Nephron (organoid): Measurements from ENCODE around the gene OSBPL6.

ENCODE experiments used
- H3K27ac Mint-ChIP-seq, 3 experiments: 2 replicates each; pipeline ENCODE4 v1.8.0; 2020; ENCODE audit warnings: mixed read lengths in 3 of 3, mild to moderate bottlenecking in 2 of 3, moderate library complexity in 1 of 3
- H3K27me3 Mint-ChIP-seq: 2 replicates; pipeline ENCODE4 v1.8.0; 2021; ENCODE audit warnings: low read depth, mild to moderate bottlenecking, moderate library complexity, mixed read lengths
- H3K36me3 Mint-ChIP-seq: 2 replicates; pipeline ENCODE4 v1.8.0; 2020; ENCODE audit warnings: low read depth, mixed read lengths
- H3K4me1 Mint-ChIP-seq: 2 replicates; pipeline ENCODE4 v1.8.0; 2020; ENCODE audit warnings: mixed read lengths
- H3K4me3 Mint-ChIP-seq, 3 experiments: 2 replicates each; pipeline ENCODE4 v1.8.0; 2020; ENCODE audit warnings: mild to moderate bottlenecking in 3 of 3, mixed read lengths in 3 of 3, moderate library complexity in 2 of 3
- H3K9me3 Mint-ChIP-seq: 2 replicates; pipeline ENCODE4 v1.8.0; 2020; ENCODE audit warnings: mixed read lengths
- TF ChIP-seq, protein P1 (sequence below), 3 experiments: fragments of 200-600 bp; sonication (generic); IDR thresholded peaks; one replicate each; pipeline ENCODE4 v1.5.0; 2021; ENCODE audit warnings: antibody characterized with exemption in 3 of 3; ENCODE audit not compliant: unreplicated experiment in 3 of 3

Gene OSBPL6

GRCh38 chr2:178200331-178200730 is 6.0 kb downstream of the OSBPL6 start:
- Mint-ChIP-seq H3K36me3 (peaks cover 4% of the 10 kb centered on the region), H3K27me3 (peaks cover 11% of the 10 kb centered on the region), H3K9me3 (no peaks in the 10 kb centered on the region), H3K4me3 (no peak overlapping the region), H3K4me1 (peaks cover 21% of the 10 kb centered on the region), H3K27ac (no peak overlapping the region)
- TF ChIP-seq, protein P1, sequence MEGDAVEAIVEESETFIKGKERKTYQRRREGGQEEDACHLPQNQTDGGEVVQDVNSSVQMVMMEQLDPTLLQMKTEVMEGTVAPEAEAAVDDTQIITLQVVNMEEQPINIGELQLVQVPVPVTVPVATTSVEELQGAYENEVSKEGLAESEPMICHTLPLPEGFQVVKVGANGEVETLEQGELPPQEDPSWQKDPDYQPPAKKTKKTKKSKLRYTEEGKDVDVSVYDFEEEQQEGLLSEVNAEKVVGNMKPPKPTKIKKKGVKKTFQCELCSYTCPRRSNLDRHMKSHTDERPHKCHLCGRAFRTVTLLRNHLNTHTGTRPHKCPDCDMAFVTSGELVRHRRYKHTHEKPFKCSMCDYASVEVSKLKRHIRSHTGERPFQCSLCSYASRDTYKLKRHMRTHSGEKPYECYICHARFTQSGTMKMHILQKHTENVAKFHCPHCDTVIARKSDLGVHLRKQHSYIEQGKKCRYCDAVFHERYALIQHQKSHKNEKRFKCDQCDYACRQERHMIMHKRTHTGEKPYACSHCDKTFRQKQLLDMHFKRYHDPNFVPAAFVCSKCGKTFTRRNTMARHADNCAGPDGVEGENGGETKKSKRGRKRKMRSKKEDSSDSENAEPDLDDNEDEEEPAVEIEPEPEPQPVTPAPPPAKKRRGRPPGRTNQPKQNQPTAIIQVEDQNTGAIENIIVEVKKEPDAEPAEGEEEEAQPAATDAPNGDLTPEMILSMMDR (IDR thresholded peaks at IDR 0.05; ENCODE audit: unreplicated experiment in 3 of 3) = no peak

GRCh38 chr2:178202927-178203326 is 8.6 kb downstream of the OSBPL6 start:
- Mint-ChIP-seq H3K4me3 (no peak overlapping the region), H3K4me1 (peaks cover 15% of the 10 kb centered on the region), H3K27me3 (peaks cover 4% of the 10 kb centered on the region), H3K36me3 (peaks cover 4% of the 10 kb centered on the region), H3K9me3 (no peaks in the 10 kb centered on the region), H3K27ac (no peak overlapping the region)
- TF ChIP-seq, protein P1 (IDR thresholded peaks at IDR 0.05; ENCODE audit: unreplicated experiment in 3 of 3) = no peak

DNA sequence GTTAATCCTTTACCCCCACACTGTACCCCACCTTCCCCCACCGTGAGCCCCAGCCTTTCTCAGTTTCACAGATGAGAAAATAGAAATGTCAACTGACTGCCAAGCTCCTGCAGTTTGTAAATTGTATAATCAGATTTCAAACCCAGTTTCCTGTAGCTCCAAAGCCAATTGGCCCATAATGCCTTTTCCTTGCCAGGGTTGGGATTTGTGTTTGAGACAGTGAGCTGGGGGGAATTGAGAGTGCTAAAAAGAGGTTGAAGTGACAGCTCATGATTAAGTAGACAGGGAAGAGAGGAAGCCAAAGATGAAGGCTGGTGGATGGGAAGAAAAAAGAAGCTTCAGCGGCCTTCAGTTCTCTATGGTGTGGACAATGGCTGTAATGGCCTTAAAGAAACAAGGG is 10.7 kb downstream of the OSBPL6 start:
- Mint-ChIP-seq H3K4me3 (no peak overlapping the region), H3K4me1 (peaks cover 10% of the 10 kb centered on the region), H3K36me3 (peaks cover 4% of the 10 kb centered on the region), H3K9me3 (no peaks in the 10 kb centered on the region), H3K27ac (no peak overlapping the region), H3K27me3 (peaks cover 4% of the 10 kb centered on the region)
- TF ChIP-seq, protein P1 (IDR thresholded peaks at IDR 0.05; ENCODE audit: unreplicated experiment in 3 of 3) = no peak

- H3K27ac Mint-ChIP-seq = no peak overlapping the region
- TF ChIP-seq, protein P1 (IDR thresholded peaks at IDR 0.05; ENCODE audit: unreplicated experiment in 3 of 3) = no peak
- H3K9me3 Mint-ChIP-seq = no peaks in the 10 kb centered on the region
- H3K4me3 Mint-ChIP-seq = no peak overlapping the region
- peaks cover 4% of the 10 kb centered on the region for H3K36me3 Mint-ChIP-seq
- peaks cover 10% of the 10 kb centered on the region for H3K4me1 Mint-ChIP-seq
- H3K27me3 Mint-ChIP-seq = peaks cover 4% of the 10 kb centered on the region
Observed at GRCh38 chr2:178205853-178206521, 11.7 kb downstream of the OSBPL6 start.

DNA sequence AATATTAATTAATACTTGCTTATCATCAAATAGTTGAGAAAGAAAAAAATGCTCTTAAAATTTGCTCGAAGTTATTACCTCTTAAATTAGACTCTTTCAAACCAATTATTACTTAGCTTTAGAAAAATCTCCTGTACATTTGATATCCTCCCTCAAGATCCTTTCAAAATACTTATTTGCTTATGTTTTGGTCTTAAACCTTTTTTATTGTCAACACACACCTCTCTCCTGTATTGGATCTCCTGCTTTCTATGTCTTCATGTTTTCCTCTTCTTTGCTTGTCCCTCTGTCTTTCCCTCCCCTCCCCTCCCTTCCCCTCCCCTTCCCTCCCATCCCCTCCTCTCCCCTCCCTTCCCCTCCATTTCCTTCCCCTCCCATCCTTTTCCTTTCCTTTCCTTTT is 14.0 kb downstream of the OSBPL6 start:
- no peak overlapping the region for H3K4me3 Mint-ChIP-seq
- peaks cover 18% of the 10 kb centered on the region for H3K4me1 Mint-ChIP-seq
- H3K27me3 Mint-ChIP-seq = no peaks in the 10 kb centered on the region

More for the DNA sequence above, 14.0 kb downstream of the OSBPL6 start:
- H3K27ac Mint-ChIP-seq = no peak overlapping the region
- peaks cover 4% of the 10 kb centered on the region for H3K36me3 Mint-ChIP-seq
- no peaks in the 10 kb centered on the region for H3K9me3 Mint-ChIP-seq
- TF ChIP-seq, protein P1 (IDR thresholded peaks at IDR 0.05; ENCODE audit: unreplicated experiment in 3 of 3) = no peak
